ENCODE measurements around the gene F7.

DNA sequence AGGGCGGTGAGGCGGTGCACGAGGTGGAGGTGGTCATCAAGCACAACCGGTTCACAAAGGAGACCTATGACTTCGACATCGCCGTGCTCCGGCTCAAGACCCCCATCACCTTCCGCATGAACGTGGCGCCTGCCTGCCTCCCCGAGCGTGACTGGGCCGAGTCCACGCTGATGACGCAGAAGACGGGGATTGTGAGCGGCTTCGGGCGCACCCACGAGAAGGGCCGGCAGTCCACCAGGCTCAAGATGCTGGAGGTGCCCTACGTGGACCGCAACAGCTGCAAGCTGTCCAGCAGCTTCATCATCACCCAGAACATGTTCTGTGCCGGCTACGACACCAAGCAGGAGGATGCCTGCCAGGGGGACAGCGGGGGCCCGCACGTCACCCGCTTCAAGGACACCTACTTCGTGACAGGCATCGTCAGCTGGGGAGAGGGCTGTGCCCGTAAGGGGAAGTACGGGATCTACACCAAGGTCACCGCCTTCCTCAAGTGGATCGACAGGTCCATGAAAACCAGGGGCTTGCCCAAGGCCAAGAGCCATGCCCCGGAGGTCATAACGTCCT lies 43.4 kb downstream of the F7 start:
- TF ChIP-seq ZNF274 (IDR thresholded peaks at IDR 0.05; ENCODE audit: low read depth, low read length) (no peak), YY1 (IDR thresholded peaks at IDR 0.05; ENCODE audit: insufficient read depth, insufficient read length) (no peak)
